ENCODE results near the gene PCDHGA8. TPM values are rescaled to one million over a fixed set of nuclear protein-coding genes. Genes with fewer than 3 reads are reported as not detected.
A peak's percentile ranks its signal among the peaks of the same experiment; 100 is the strongest.
"Not testable (repeated sequence)": the region's sequence is repeated elsewhere in the genome, so short reads cannot be mapped to it uniquely, and the experiment has no call there.

PCDHGA8 gene
- total RNA-seq, 4 donors from 2014 or later, result 2.9 to 5.8 (median 4.7) TPM

DNA sequence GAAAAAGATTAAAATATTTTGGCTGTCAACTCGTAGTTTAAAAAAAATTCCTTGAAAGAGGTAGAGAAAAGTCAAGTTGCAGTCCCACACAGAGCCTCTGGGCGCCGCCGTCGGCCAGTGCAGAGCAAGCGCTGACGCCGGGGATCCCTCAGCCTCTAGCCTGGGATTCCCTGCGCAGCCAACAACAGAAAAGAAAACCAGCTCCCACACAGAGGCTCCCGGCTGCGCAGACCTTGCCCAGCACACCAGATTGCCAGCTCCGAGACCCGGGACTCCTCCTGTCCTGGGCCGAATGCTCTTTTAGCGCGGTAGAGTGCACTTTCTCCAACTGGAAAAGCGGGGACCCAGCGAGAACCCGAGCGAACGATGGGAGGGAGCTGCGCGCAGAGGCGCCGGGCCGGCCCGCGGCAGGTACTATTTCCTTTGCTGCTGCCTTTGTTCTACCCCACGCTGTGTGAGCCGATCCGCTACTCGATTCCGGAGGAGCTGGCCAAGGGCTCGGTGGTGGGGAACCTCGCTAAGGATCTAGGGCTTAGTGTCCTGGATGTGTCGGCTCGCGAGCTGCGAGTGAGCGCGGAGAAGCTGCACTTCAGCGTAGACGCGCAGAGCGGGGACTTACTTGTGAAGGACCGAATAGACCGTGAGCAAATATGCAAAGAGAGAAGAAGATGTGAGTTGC lies 25.2 kb downstream of the PCDHGA8 start, which contains the start of gene PCDHGB7:
Gene PCDHGB7, plus strand, starts transcription at position 184 of the 679 bp plus-strand sequence. Its CDS starts 183 bp downstream, at position 367.
- DNase-seq, result peak; percentile 78 to 81
- not testable (repeated sequence) for H3K27me3 ChIP-seq, H3K9me3 ChIP-seq, H3K36me3 ChIP-seq, H3K4me1 ChIP-seq
- Histone ChIP-seq H3K4me3 (replicated peaks in 1 of 3) (peak within 1 kb of the TSS in 1 of 3 donors; percentile 19), H3K27ac (peak within 1 kb of the TSS in 1 of 3 donors; percentile 41)
- 8 to 9% methylated on average over 33 to 35 of the region's 47 CpGs for WGBS, 2 donors
- intact Hi-C loops (cut with DNase I), result loop anchor here (5.0 kb wide), 1 partner anchor 140 kb away; no protein-coding TSS in a partner anchor
- TF ChIP-seq, protein P1, sequence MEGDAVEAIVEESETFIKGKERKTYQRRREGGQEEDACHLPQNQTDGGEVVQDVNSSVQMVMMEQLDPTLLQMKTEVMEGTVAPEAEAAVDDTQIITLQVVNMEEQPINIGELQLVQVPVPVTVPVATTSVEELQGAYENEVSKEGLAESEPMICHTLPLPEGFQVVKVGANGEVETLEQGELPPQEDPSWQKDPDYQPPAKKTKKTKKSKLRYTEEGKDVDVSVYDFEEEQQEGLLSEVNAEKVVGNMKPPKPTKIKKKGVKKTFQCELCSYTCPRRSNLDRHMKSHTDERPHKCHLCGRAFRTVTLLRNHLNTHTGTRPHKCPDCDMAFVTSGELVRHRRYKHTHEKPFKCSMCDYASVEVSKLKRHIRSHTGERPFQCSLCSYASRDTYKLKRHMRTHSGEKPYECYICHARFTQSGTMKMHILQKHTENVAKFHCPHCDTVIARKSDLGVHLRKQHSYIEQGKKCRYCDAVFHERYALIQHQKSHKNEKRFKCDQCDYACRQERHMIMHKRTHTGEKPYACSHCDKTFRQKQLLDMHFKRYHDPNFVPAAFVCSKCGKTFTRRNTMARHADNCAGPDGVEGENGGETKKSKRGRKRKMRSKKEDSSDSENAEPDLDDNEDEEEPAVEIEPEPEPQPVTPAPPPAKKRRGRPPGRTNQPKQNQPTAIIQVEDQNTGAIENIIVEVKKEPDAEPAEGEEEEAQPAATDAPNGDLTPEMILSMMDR (IDR thresholded peaks at IDR 0.05), result peak; percentile 42 to 73 (median 64)

DNA sequence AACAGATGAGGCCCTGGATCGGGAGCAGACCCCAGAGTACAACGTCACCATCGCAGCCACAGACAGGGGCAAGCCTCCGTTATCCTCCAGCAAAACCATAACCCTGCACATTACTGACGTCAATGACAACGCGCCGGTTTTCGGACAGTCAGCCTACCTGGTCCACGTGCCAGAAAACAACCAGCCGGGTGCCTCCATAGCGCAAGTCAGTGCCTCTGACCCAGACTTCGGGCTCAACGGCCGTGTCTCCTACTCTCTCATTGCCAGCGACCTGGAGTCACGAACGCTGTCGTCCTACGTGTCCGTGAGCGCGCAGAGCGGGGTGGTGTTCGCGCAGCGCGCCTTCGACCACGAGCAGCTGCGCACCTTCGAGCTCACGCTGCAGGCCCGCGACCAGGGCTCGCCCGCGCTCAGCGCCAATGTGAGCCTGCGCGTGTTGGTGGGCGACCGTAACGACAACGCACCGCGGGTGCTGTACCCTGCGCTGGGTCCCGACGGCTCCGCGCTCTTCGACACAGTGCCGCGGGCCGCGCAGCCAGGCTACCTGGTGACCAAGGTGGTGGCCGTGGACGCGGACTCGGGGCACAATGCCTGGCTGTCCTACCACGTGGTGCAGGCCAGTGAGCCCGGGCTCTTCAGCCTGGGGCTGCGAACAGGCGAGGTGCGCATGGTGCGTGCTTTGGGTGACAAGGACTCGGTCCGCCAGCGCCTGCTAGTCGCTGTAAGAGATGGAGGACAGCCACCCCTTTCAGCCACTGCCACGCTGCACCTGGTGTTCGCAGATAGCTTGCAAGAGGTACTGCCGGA lies 26.8 kb downstream of the PCDHGA8 start:
- no peaks in the 10 kb centered on the region for H3K9me3 ChIP-seq
- H3K4me1 ChIP-seq, result no peaks in the 10 kb centered on the region
- H3K36me3 ChIP-seq, result no peaks in the 10 kb centered on the region
- H3K27ac ChIP-seq, result no peak overlapping the region
- H3K27me3 ChIP-seq, result no peaks in the 10 kb centered on the region
- TF ChIP-seq POLR2A (IDR thresholded peaks at IDR 0.05), result no peak
- TF ChIP-seq, protein P1 (IDR thresholded peaks at IDR 0.05), result no peak
- intact Hi-C loops (cut with DNase I), result loop anchor here (5.0 kb wide), 1 partner anchor 138 kb away; no protein-coding TSS in a partner anchor
- H3K4me3 ChIP-seq (replicated peaks in 1 of 3), result no peak overlapping the region
- 28 to 35% methylated on average over 17 to 26 of the region's 74 CpGs for WGBS, 2 donors
- DNase-seq, result no peak

DNA sequence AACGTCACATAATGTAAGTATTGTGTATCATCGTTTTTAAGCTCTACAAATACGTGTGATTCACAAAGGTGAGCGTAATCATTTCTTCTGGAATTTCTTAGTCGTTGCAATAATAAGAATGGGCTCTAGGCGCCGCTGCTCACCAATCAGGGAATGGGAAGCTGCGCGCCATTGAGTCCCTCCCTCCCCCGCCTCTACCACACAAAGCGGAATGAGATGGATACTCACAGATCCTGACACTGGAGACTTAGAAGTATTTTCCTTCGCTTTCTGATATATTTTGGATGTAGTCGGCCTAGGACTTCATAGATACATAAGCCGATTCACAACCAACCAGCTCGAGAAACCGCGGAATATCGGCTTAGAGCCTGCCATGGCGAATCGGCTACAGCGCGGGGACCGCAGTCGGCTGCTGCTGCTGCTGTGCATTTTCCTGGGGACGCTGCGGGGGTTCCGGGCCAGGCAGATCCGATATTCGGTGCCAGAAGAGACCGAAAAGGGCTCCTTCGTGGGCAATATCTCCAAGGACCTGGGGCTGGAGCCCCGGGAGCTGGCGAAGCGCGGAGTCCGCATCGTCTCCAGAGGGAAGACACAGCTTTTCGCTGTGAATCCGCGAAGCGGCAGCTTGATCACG lies 28.5 kb downstream of the PCDHGA8 start, which contains the start of gene PCDHGA11:
Gene PCDHGA11, plus strand, starts transcription at position 197 of the 634 bp plus-strand sequence. Its CDS starts 177 bp downstream, at position 374.
- Histone ChIP-seq H3K9me3 (no peaks in the 10 kb centered on the region), H3K4me3 (replicated peaks in 1 of 3) (peak within 1 kb of the TSS in 1 of 3 donors; percentile 13), H3K27me3 (no peaks in the 10 kb centered on the region), H3K4me1 (no peaks in the 10 kb centered on the region), H3K27ac (no peak within 1 kb of the TSS), H3K36me3 (no peaks in the 10 kb centered on the region)
- peak; percentile 47 to 53 for DNase-seq
- WGBS, 2 donors, result 7 to 12% methylated on average over 29 to 42 of the region's 42 CpGs
- TF ChIP-seq, protein P1 (IDR thresholded peaks at IDR 0.05), result peak in 5 of 6 experiments; percentile 8 to 57 (median 43)
- TF ChIP-seq POLR2A (IDR thresholded peaks at IDR 0.05), result no peak
- intact Hi-C loops (cut with DNase I), result no loop called here

DNA sequence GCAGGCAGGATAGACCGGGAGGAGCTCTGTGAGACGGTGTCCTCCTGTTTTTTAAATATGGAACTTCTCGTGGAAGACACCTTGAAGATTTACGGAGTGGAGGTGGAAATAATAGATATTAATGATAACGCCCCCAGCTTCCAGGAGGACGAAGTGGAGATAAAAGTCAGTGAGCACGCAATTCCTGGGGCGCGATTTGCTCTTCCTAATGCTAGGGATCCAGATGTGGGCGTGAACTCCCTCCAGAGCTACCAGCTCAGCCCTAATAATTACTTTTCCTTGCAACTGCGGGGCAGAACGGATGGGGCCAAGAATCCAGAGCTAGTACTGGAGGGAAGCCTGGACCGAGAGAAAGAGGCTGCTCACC lies 29.0 kb downstream of the PCDHGA8 start:
- no peak for DNase-seq
- Histone ChIP-seq H3K27ac (no peak overlapping the region), H3K36me3 (no peaks in the 10 kb centered on the region), H3K4me3 (replicated peaks in 1 of 3) (peak overlapping the region in 1 of 3 donors; percentile 13), H3K9me3 (no peaks in the 10 kb centered on the region), H3K4me1 (no peaks in the 10 kb centered on the region), H3K27me3 (no peaks in the 10 kb centered on the region)
- WGBS, 2 donors, result 14 to 17% methylated on average over 13 of the region's 13 CpGs
- TF ChIP-seq POLR2A (IDR thresholded peaks at IDR 0.05), result no peak
- TF ChIP-seq, protein P1 (IDR thresholded peaks at IDR 0.05), result no peak
- intact Hi-C loops (cut with DNase I), result no loop called here
